HG02885 (cell line): ENCODE data around the gene DSCAML1.
"Not testable (repeated sequence)": the region's sequence is repeated elsewhere in the genome, so short reads cannot be mapped to it uniquely, and the experiment has no call there.

Experiments
- ATAC-seq: cut with Tn5 transposase; IDR thresholded peaks from one replicate; pipeline ENCODE4 v1.9.1; 2021; ENCODE audit warnings: mild to moderate bottlenecking; ENCODE audit not compliant: unreplicated experiment, poor library complexity

Gene DSCAML1

DNA sequence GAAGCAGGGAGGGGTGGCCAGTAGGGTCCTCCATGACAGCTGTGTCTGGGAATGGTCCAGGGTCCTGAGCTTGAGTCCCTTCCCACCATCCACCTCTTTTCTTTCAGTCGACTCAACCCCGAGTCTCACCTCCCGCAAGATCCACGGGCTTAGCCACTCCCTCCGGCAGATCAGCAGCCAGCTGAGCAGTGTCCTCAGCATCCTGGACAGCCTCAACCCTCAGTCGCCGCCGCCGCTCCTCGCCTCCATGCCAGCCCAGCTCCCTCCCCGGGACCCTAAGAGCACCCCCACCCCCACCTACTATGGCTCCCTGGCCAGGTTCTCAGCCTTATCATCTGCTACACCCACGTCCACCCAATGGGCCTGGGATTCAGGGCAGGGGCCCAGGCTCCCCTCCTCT is 387.5 kb downstream of the DSCAML1 start:
- no peak for ATAC-seq

DNA sequence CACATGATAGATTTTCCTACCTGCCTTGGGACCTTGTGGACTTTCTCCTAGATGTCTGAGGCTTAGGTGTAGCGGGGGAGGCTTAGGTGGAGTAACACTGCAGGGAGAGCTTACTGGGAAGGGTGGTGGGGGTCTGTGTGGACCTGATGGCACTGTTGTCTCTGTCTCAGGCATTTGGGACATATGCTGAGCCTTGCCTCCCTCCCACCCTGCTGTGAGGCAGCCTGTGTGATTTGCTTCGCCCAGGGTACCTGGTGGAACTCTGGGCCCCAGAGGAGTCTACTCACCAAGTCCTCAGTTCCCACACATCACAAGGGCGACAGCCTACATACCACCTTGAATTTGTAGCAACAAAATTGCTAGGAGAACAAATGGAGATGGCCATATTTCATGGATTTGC is 388.7 kb downstream of the DSCAML1 start:
- no peak for ATAC-seq

DNA sequence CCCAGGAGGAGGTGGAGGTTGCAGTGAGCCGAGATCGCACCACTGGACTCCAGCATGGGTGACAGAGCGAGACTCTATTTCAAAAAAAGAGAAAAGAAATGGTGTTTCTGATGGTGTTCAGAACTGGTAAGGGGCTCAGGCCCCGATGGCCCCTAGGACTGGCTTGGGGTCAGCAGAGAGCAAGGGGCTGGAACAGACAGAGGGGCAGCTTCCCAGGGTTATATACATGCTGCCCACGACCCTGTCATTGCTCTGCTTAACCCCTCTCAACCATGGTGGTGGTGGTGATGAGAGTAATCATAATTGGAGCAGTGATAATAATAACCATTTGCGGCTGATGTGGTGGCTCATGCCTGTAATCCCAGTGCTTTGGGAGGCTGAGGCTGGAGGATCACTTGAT is 390.0 kb downstream of the DSCAML1 start:
- no peak for ATAC-seq

DNA sequence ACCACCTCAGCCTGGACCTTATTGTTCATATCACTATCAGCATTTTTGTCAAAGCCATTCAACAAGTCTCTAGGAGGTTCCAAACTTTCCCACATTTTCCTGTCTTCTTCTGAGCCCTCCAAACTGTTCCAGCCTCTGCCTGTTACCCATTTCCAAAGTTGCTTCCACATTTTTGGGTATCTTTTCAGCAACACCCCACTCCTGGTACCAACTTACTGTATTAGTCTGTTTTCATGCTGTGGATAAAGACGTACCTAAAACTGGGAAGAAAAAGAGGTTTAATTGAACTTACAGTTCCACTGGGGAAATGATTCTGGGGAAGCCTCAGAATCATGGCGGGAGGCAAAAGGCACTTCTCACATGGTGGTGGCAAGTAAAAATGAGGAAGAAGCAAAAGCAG is 391.1 kb downstream of the DSCAML1 start:
- not testable (repeated sequence) for ATAC-seq

GRCh38 chr11:117399100-117399840 is 397.7 kb downstream of the DSCAML1 start:
- not testable (repeated sequence) for ATAC-seq

GRCh38 chr11:117398618-117399017 is 398.4 kb downstream of the DSCAML1 start:
- ATAC-seq, result not testable (repeated sequence)

DNA sequence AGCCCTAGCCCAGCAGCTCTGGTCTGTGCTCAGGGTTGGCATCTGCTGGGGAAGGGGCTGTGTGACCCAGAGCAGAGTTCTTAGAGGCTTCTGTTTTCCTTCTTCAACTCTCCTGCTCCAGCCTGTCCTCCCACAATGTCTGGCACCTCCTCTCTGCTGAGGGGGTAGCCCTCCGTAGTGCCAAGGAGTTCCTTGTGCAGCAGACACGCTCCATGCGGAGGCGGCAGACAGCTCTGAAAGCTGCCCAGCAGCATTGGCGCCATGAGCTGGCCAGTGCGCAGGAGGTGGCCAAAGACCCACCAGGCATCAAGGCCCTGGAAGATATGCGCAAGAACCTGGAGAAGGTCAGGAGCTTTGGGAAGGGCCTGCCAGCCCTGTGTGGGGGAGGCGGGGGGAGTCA is 400.0 kb downstream of the DSCAML1 start:
- no peak for ATAC-seq

GRCh38 chr11:117395476-117395875 is 401.5 kb downstream of the DSCAML1 start:
- ATAC-seq, result no peak

DNA sequence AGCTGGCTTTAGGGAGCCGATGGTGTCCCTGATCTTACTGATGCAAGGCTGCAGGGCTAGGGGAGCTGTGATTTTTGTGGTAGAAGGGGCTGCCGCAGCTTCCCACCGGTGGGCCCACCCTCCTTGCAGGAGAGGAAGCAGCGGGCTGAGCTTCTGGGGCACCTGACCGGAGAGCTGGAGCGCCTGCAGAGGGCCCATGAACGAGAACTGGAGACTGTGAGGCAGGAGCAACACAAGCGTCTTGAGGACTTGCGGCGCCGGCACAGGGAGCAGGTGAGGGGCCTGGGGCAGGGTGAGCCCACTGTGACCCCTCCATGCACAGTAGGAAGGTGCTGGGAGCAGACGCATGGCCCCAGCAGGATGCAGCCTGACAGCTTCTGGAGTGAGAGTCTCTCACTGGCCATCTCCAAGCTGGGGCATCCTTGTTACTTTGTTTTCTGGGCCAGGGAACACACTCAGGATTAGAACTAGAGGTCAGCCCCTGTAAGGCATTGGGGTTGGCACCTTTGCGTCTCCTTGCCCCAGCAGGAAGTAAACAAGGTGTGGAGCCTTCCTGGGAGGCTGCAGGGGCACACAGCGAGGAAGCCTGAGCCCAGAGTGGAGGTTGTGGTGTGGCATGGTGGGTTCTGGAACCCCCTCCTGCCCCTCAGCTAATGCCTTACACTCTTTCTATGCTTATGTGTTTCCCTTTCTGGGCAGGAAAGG is 402.6 kb downstream of the DSCAML1 start:
- ATAC-seq, result no peak

- ATAC-seq, result no peak
These were observed 404.0 kb downstream of the DSCAML1 start for GRCh38 chr11:117392979-117393378.

DNA sequence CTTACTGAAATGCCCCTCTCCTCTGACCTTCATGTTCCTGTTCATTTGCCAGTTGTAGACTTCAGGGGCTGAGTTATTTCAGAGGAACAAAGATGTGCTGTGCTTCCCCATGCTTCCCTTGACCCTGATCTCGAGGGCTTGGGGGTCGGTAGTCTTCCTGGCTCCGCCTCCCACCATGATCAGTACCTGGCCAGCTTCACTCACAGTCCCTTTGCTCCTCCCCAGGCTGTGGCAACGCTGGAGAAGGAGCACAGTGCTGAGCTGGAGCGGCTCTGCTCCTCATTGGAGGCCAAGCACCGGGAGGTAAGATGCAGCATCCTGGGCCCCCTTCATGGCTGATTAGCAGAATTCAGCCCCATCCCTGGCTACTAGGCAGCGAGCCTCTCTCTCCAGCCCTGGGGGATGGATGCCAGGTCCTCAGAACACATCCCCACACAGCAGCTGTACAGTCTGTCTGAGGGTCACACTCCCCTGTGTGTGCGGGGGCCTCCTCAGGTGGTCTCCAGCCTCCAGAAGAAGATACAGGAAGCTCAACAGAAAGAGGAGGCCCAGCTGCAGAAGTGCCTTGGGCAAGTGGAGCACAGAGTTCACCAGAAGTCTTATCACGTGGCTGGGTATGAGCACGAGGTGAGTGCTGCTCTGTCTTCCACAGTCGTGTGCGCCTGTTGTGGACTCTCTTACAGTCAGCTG is 404.9 kb downstream of the DSCAML1 start:
- ATAC-seq, result no peak

DNA sequence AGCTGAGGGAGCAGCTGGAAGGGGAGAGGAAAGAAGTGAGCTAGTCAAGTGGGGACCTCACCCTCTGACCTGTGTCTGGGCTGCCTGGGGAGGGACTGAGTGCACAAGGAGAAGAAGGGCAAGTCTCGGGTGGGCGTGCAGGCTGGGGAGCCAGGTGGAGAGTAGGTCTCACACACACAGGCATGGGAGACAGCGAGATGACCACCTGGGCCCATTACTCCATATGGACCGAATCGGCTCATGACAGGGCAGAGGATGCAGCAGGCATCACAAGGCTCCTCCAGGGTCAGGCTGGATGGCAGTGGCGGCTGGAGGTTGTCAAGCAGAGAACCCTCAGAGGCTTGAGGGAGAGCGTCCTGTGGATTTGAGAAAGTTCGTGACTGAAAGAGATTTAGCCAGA is 405.8 kb downstream of the DSCAML1 start:
- ATAC-seq, result no peak

- ATAC-seq, result no peak
These were observed 406.3 kb downstream of the DSCAML1 start for GRCh38 chr11:117390743-117391142.

- no peak for ATAC-seq
These were observed 408.8 kb downstream of the DSCAML1 start for GRCh38 chr11:117387992-117388755.

DNA sequence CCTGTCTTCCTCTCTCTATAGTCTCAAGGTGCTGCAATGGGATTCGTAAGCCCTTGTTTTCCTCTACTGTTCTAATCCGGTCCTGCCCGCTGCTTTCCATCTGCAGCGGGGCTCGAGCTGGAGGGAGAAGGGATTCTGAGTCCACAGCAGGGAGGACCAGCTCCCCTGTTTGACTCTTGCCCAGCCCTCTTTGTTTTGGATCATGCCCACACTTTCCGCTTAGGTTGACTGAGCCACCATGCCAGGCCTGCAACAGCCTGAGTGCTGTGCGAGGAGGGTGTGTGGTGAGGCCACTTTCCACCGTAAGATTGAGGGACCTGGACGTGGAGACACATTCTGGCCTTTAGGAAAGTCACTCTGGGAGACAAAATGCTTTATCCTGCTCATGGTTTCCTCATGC is 411.1 kb downstream of the DSCAML1 start:
- ATAC-seq, result no peak

DNA sequence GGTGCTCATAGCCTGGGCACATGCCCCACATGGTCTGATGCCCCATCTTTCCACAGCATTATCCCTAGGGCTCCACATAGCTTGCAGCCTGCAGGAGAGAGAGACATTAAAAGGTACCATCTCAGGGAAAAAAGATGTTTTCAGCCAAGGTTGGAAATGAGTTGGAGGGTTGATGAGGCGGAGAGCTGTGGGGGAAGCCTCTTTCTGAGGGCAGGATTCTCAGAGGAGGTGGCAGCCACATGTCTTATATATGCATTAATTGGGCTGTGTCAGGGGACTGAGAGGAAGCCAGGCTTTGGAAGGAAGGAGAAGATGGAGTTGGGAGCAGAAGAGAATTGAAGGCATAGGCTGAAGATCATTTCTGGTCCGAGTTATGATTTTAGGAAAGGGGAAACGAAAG is 411.5 kb downstream of the DSCAML1 start:
- no peak for ATAC-seq

GRCh38 chr11:117384045-117384444 is 413.0 kb downstream of the DSCAML1 start:
- no peak for ATAC-seq

DNA sequence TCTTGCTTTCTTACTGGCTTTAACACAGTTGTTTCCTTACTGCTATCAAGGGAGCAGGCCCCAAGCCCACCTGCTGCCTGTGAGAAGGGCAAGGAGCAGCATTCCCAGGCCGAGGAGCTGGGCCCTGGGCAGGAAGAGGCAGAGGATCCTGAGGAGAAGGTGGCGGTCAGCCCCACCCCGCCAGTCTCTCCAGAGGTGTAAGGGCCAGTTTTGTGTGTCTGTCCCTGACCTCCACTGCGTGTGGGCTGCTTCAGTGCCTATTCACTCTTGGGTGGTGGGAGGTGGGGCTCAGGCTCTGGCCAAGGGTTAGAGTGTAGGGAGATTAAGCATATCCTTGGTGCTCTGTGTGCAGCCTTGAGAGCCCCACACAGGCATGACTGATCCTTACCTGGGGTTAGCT is 414.3 kb downstream of the DSCAML1 start:
- ATAC-seq, result no peak

DNA sequence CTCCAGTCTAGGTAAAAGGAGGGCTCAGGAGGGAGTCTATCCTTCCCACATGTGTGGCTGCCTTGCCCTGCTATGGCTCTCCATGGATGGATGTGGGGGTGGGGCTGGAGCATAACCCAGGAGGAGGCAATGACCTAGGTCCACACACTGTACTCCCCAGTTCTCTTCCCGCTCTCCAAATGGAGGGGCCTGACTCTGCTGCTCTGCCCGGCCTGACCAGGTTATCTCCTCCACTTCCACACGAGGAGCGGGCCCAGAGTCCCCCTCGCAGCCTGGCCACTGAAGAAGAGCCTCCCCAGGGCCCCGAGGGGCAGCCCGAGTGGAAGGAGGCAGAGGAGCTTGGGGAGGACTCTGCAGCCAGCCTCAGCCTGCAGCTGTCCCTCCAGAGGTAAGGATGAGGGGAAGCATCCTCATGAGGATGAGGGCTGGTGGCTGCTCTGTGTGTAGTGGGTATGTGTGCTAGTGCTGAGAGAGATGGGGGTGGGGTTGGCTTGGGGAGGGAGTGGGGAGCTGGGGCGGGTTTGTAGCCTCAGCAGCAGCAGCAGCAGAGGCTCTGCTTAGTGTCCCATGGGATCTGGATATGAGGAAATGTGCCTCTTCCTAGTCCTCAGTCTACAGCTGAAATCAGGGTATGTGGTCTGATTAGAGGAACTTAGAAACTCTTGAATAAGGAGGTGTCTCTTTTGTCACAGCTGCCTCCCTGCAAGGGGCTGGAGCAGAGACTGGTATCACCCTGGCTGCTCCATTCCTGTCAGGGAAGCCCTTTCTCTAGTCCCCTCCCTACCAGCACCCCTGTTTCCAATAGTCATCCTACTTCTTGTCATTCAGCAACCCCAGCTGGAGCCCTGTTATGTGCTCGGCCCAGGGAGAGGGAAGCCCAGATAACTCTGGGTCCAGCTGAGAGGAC is 415.3 kb downstream of the DSCAML1 start:
- ATAC-seq, result no peak

GRCh38 chr11:117380676-117381075 is 416.3 kb downstream of the DSCAML1 start:
- no peak for ATAC-seq
